Measurements from ENCODE around the gene MAD1L1.

The MAD1L1 gene

GRCh38 chr7:2086229-2086628, 146.5 kb downstream of the MAD1L1 start:
- no peak for DNase-seq (ENCODE audit: low read depth)

GRCh38 chr7:2085804-2086203, 146.9 kb downstream of the MAD1L1 start:
- no peak for DNase-seq (ENCODE audit: low read depth)

- DNase-seq (ENCODE audit: low read depth) = no peak
Observed at GRCh38 chr7:2084781-2085505, 147.8 kb downstream of the MAD1L1 start.

GRCh38 chr7:2084331-2084730, 148.4 kb downstream of the MAD1L1 start:
- DNase-seq (ENCODE audit: low read depth) = no peak

DNA sequence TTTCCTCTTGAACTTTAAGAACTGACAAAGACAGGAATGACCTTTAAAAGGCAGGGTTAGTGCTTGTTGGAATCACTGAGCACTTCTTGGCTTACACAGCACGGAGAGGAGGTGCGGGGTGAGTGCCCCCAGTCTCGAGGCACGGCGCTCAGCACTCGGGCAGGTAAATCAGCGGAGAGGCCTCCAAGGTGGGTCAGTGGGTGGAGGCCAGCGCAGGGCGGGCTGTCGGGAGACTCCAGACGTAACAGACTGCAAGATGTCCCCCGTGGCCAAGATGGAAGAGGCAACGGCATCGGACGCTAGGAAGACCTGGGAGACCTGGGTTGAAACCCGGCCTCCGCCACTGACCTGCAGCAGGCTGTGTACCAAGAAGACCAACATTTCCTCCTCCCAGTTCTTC, 149.4 kb downstream of the MAD1L1 start:
- DNase-seq (ENCODE audit: low read depth) = no peak

- no peak for DNase-seq (ENCODE audit: low read depth)
Observed at GRCh38 chr7:2082139-2082998, 150.4 kb downstream of the MAD1L1 start.

DNA sequence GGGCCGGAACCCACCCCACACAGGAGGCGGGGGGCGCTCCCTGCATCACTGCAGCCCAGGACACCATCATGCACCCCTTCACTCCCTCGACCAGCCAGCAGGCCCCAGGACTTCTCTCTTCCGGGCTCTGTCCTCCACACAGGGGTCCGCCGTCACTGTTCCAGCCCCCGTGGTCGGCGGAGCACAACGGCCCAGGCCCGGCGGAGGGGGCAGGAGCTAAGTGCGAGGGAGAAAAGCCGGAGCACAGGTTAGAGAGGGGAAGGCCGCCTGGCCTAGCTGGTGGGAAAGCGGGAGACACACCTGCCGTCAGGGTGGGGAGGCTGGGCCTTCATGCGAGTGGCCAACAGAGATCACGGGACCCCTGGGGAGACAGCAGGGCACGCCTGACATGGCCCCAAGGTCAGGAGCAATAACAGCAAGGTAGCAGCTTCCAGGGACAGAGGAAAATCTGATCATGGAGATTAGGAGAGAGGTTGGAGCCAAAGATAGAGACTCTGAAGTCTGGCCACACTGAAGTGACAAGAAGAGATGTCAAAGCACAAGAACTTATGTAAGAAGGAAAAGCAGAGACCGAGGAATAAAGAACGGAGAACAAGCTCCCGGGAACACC, 151.1 kb downstream of the MAD1L1 start:
- no peak for DNase-seq (ENCODE audit: low read depth)

- no peak for DNase-seq (ENCODE audit: low read depth)
Observed at GRCh38 chr7:2080477-2080876, 152.3 kb downstream of the MAD1L1 start.

DNA sequence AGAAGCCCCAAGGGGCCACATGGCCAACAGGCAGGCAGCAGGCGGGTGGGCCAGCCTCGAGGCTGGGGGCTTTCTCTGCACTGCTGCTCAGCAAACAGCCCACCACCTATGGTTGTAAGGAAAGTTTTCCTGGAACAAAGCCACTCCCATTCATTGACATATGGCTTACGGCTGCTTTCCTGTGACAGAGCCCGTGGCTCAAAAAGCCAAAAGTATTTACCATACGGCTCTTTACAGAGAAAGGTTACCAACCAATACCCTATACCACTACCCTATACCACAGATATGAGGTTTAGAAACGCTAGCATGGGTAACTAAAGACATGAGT, 152.7 kb downstream of the MAD1L1 start:
- no peak for DNase-seq (ENCODE audit: low read depth)

DNA sequence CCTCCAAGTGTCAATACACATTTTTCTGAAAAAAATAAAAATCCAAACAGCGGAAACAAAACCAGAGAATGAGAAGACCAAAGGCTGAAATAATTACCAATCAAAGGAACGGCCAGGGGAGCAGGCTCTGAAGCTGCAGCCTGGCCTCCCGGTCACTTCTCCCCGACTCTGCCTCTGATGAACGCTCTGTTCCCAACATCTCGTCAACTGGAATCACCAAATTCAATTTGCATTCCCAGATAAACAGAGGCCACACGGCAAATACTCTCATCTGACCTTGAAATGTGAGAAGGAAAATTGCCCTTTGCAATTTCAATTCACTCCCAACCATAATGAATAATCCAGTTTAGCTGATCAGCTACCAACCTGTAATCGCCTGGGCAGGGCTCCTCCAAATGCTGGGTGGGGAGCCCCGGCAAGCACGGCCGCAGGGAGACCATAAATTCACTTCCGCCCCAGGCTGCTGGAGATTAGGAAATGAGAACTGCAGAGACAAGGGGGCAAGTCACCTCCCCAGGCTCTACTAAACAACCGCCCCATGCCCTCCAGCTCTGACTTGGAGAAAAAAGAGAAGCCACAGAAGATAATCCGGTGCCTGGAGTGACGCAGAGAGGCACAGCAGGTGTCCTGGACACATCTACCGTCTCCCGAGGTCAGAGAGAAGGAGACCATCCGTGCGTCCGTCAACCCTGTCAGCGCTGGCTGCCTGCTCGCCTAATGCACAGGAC, 153.2 kb downstream of the MAD1L1 start:
- DNase-seq (ENCODE audit: low read depth) = no peak

- DNase-seq (ENCODE audit: low read depth) = no peak
Observed at GRCh38 chr7:2078899-2079298, 153.8 kb downstream of the MAD1L1 start.

- no peak for DNase-seq (ENCODE audit: low read depth)
Observed at GRCh38 chr7:2076649-2077064, 156.1 kb downstream of the MAD1L1 start.

DNA sequence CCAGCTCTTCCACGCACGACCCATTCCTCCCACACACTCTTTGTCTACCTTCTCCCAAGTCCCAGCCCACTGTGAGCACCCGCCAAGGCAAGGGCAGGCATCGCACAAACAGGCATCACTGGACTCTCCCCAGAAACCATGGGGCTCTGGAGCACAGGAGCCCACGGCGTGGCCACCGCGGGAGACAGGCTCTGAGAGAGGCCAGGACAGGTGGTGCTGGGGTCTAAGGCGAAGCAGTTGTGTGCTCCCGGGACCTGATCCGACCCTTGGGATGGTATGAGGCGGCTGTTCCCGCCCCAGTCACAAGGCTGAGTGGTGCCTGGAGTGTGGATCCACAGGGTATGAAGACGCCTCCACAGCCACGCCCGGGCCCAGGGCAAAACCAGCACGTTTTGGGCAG, 156.9 kb downstream of the MAD1L1 start:
- no peak for DNase-seq (ENCODE audit: low read depth)

GRCh38 chr7:2074691-2075090, 158.1 kb downstream of the MAD1L1 start:
- no peak for DNase-seq (ENCODE audit: low read depth)

- DNase-seq (ENCODE audit: low read depth) = no peak
Observed at GRCh38 chr7:2072798-2073197, 159.9 kb downstream of the MAD1L1 start.

DNA sequence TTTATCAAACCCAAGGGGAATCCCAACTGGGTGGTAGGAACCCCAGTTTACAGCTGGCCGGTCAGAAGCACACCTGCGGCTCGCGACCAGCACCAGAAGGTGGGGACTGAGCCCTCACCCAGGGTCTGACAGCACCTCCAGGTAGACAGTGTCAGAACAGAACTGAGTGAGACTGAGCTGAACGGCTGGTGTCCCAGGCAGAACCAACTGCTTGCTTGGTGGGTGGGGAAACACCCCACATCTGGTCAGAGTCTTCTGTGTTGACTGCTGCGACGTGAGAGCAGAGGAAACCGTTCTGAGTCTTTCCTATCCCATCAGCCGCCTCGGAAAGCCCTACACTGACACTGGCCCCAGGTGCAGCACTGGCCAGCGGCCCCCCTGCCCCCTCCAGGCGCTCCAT, 160.7 kb downstream of the MAD1L1 start:
- no peak for DNase-seq (ENCODE audit: low read depth)

DNA sequence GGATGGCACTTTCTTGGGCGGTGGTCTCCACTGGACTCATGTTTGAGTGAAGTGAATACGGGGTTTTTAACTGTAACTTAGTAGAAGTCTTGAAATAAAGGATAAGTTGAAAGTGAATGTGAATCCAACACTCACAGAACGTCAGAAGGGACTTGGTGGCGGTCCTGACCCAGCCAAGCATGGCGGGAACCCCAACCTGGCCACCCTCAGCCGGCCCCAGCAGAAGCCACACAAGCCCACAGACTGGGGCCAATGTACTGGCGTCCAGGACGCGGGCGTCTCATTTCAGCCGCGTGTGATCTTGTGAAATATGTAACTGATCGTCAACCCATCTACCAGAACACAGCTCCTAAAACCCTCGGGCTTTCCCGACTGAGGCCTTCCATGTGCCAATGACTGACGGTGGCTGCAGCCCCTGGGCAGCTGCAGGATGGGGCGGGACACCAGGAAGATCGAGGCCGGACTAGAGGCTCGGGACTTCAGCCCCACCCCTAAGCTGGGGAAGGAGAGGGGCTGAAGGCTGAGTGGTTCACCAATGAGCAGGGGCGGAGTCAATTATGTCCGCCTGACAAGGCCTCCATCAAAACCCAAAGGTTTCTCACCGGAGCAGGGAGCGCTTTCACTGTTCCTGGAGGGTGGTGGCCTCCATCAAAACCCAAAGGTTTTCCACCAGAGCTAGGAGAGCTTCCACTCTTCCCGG, 161.5 kb downstream of the MAD1L1 start:
- no peak for DNase-seq (ENCODE audit: low read depth)

- no peak for DNase-seq (ENCODE audit: low read depth)
Observed at GRCh38 chr7:2070151-2070763, 162.5 kb downstream of the MAD1L1 start.

GRCh38 chr7:2069472-2069860, 163.3 kb downstream of the MAD1L1 start:
- no peak for DNase-seq (ENCODE audit: low read depth)

GRCh38 chr7:2068693-2069471, 163.9 kb downstream of the MAD1L1 start:
- no peak for DNase-seq (ENCODE audit: low read depth)
